RWPE2 (cell line): ENCODE results near the gene ACTR3C.

Experiments used
- ATAC-seq: fragments of 200-7000 bp; cut with Tn5 transposase; 3 replicates; pipeline ENCODE4 v1.9.1; 2021; ENCODE audit warnings: low read depth
- DNase-seq: peaks from one replicate; pipeline ENCODE4 v3.0.0-alpha.2; 2020; ENCODE audit warnings: low spot score
- H3K27ac ChIP-seq: fragments of 450-650 bp; 2 replicates; pipeline ENCODE4 v1.5.1; 2017; ENCODE audit warnings: mild to moderate bottlenecking; ENCODE audit not compliant: poor library complexity, severe bottlenecking
- H3K27me3 ChIP-seq: fragments of 250-450 bp; sonication (Bioruptor Pico); 2 replicates; pipeline ENCODE4 v1.5.1; 2021; ENCODE audit warnings: mild to moderate bottlenecking, moderate library complexity; ENCODE audit not compliant: insufficient read depth, poor library complexity, severe bottlenecking
- H3K36me3 ChIP-seq: fragments of 250-450 bp; sonication (Bioruptor Pico); 2 replicates; pipeline ENCODE4 v1.5.1; 2020; ENCODE audit warnings: low read depth, mild to moderate bottlenecking, moderate library complexity
- H3K4me1 ChIP-seq: fragments of 250-450 bp; sonication (Bioruptor Pico); 2 replicates; pipeline ENCODE4 v1.5.1; 2021; ENCODE audit warnings: mild to moderate bottlenecking, moderate library complexity; ENCODE audit not compliant: insufficient read depth, poor library complexity, severe bottlenecking
- H3K4me3 ChIP-seq: fragments of 250-450 bp; sonication (Bioruptor Pico); 2 replicates; pipeline ENCODE4 v1.5.1; 2021; ENCODE audit warnings: mild to moderate bottlenecking, moderate library complexity; ENCODE audit not compliant: severe bottlenecking
- H3K9me3 ChIP-seq: fragments of 250-450 bp; sonication (Bioruptor Pico); 2 replicates; pipeline ENCODE4 v1.5.1; 2021; ENCODE audit warnings: mild to moderate bottlenecking, moderate library complexity; ENCODE audit not compliant: severe bottlenecking
- TF ChIP-seq, protein P1 (sequence below): fragments of 450-650 bp; IDR thresholded peaks from one replicate; pipeline ENCODE4 v1.5.1; 2017; ENCODE audit warnings: mild to moderate bottlenecking, moderate library complexity; ENCODE audit not compliant: poor library complexity, severe bottlenecking

The ACTR3C gene

GRCh38 chr7:150367677-150368095 is 44.3 kb upstream of the ACTR3C start:
- ATAC-seq, result peak; percentile 58

GRCh38 chr7:150365673-150366398 is 42.5 kb upstream of the ACTR3C start:
- H3K4me3 ChIP-seq, result no peak overlapping the region
- H3K27ac ChIP-seq, result no peak overlapping the region
- peaks cover 3% of the 10 kb centered on the region; the same call in 1 of the 2 replicates for H3K36me3 ChIP-seq
- TF ChIP-seq, protein P1, sequence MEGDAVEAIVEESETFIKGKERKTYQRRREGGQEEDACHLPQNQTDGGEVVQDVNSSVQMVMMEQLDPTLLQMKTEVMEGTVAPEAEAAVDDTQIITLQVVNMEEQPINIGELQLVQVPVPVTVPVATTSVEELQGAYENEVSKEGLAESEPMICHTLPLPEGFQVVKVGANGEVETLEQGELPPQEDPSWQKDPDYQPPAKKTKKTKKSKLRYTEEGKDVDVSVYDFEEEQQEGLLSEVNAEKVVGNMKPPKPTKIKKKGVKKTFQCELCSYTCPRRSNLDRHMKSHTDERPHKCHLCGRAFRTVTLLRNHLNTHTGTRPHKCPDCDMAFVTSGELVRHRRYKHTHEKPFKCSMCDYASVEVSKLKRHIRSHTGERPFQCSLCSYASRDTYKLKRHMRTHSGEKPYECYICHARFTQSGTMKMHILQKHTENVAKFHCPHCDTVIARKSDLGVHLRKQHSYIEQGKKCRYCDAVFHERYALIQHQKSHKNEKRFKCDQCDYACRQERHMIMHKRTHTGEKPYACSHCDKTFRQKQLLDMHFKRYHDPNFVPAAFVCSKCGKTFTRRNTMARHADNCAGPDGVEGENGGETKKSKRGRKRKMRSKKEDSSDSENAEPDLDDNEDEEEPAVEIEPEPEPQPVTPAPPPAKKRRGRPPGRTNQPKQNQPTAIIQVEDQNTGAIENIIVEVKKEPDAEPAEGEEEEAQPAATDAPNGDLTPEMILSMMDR, result no peak
- H3K27me3 ChIP-seq, result no peaks in the 10 kb centered on the region
- DNase-seq, result no peak
- ATAC-seq, result no peak
- H3K4me1 ChIP-seq, result peaks cover 4% of the 10 kb centered on the region
- H3K9me3 ChIP-seq, result no peaks in the 10 kb centered on the region

More at GRCh38 chr7:150367677-150368095, 44.3 kb upstream of the ACTR3C start:
- peak overlapping the region; percentile 39 for H3K27ac ChIP-seq
- TF ChIP-seq, protein P1, result no peak
- H3K27me3 ChIP-seq, result no peaks in the 10 kb centered on the region
- H3K9me3 ChIP-seq, result no peaks in the 10 kb centered on the region
- peaks cover 6% of the 10 kb centered on the region for H3K36me3 ChIP-seq
- peaks cover 4% of the 10 kb centered on the region for H3K4me1 ChIP-seq
- no peak for DNase-seq
- peak overlapping the region; percentile 76 for H3K4me3 ChIP-seq

GRCh38 chr7:150365194-150365593 is 41.8 kb upstream of the ACTR3C start:
- no peaks in the 10 kb centered on the region for H3K9me3 ChIP-seq
- no peak overlapping the region for H3K4me3 ChIP-seq
- H3K36me3 ChIP-seq, result peaks cover 2% of the 10 kb centered on the region; the same call in 1 of the 2 replicates
- H3K27ac ChIP-seq, result no peak overlapping the region
- DNase-seq (no peak), ATAC-seq (no peak)
- TF ChIP-seq, protein P1, result no peak
- H3K27me3 ChIP-seq, result no peaks in the 10 kb centered on the region
- H3K4me1 ChIP-seq, result peaks cover 4% of the 10 kb centered on the region

DNA sequence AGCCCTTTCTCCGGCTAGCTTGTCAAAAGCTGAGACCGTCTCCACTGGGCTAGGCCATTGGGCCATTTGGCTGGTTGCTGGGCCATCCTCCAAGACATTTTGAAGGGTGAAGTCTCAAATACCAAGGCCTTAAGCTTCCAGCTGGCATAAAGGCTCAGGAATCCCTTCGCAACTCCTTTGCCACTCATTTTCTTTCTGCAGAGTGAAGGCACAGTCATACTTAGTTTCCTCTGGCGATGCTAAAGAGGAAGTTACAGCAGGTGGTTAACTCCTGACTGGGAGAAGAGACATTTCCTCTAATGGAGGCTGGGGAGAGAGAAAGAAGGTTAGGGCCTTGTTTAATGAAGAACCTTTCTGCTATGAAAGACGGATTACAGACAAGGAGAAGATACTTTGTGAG is 40.5 kb upstream of the ACTR3C start:
- ATAC-seq (no peak), DNase-seq (no peak)
- H3K27ac ChIP-seq, result no peak overlapping the region
- no peak overlapping the region for H3K4me3 ChIP-seq
- peaks cover 4% of the 10 kb centered on the region for H3K4me1 ChIP-seq
- TF ChIP-seq, protein P1, result no peak
- H3K27me3 ChIP-seq, result no peaks in the 10 kb centered on the region
- H3K9me3 ChIP-seq, result no peaks in the 10 kb centered on the region
- H3K36me3 ChIP-seq, result no peaks in the 10 kb centered on the region

- no peak overlapping the region for H3K27ac ChIP-seq
- peak; percentile 30; the same call in 1 of the 3 replicates for ATAC-seq
Observed at GRCh38 chr7:150363370-150363769, 40.0 kb upstream of the ACTR3C start.

More at GRCh38 chr7:150363370-150363769, 40.0 kb upstream of the ACTR3C start:
- no peaks in the 10 kb centered on the region for H3K27me3 ChIP-seq
- H3K4me3 ChIP-seq, result no peak overlapping the region
- DNase-seq, result no peak
- H3K4me1 ChIP-seq, result peaks cover 4% of the 10 kb centered on the region
- H3K36me3 ChIP-seq, result no peaks in the 10 kb centered on the region
- TF ChIP-seq, protein P1, result no peak
- no peaks in the 10 kb centered on the region for H3K9me3 ChIP-seq
